Testis (tissue), 3 donors: ENCODE results near the gene OS9. TPM values are rescaled to one million over a fixed set of nuclear protein-coding genes. Genes with fewer than 3 reads are reported as not detected.

ENCODE experiments used
- DNase-seq: peaks from one replicate; pipeline ENCODE4 v3.0.0-alpha.2; 2019
- H3K27ac ChIP-seq, 2 donors: fragments of 200-600 bp; sonication (generic); one replicate each; pipeline ENCODE4 v1.5.1; 2019
- H3K27me3 ChIP-seq: fragments of 200-600 bp; sonication (generic); one replicate; pipeline ENCODE4 v1.5.1; 2019
- H3K36me3 ChIP-seq: fragments of 200-600 bp; sonication (generic); one replicate; pipeline ENCODE4 v1.5.1; 2017; ENCODE audit warnings: low read depth; ENCODE audit errors: missing control alignments
- H3K4me1 ChIP-seq: fragments of 200-600 bp; sonication (generic); one replicate; pipeline ENCODE4 v1.5.1; 2019
- H3K4me3 ChIP-seq, 2 donors: fragments of 200-600 bp; sonication (generic); one replicate each; pipeline ENCODE4 v1.5.1; 2017 to 2019
- H3K9me3 ChIP-seq: fragments of 200-600 bp; sonication (generic); one replicate; pipeline ENCODE4 v1.5.1; 2017
- POLR2A ChIP-seq: fragments of 450-650 bp; IDR thresholded peaks from one replicate; pipeline ENCODE4 v1.6.1; 2017; ENCODE audit warnings: antibody characterized with exemption, mild to moderate bottlenecking, moderate library complexity
- WGBS, 2 donors: methylation state at CpG; one replicate each; pipeline ENCODE4 v1.1.5; 2018; 5-methylcytosine and 5-hydroxymethylcytosine counted together
- intact Hi-C: fragments of 100-400 bp; cut with DNase I; formaldehyde crosslinking; loops from one replicate; pipeline ENCODE4 v1.15.1; 2023; ENCODE audit warnings: low total_unique reads
- microRNA-seq, 2 donors: library from miRNA; unstranded; fragments of <30 nt; microRNA quantifications; one replicate each; pipeline ENCODE4, GENCODE V29; 2016; ENCODE audit warnings: borderline number of aligned reads in 2 of 2, borderline replicate concordance in 1 of 2
- polyA plus RNA-seq: library from polyadenylated mRNA; stranded (reverse); fragments of 350-450 nt; fragmentation: Illumina TruSeq; extraction: RNeasy Lipid Tissue Mini Kit (QIAGEN cat#74804); gene quantifications from one replicate; pipeline ENCODE4 v1.2.3, GENCODE V29; 2014; ENCODE audit warnings: low read depth, low replicate concordance; ENCODE audit not compliant: insufficient read depth
- total RNA-seq, 2 donors: library from RNA; depleted of rRNA; stranded (reverse); fragments of >200 nt; gene quantifications; one replicate each; pipeline ENCODE4 v1.2.3, GENCODE V29; 2016
- TF ChIP-seq, protein P1 (sequence below), 3 experiments: fragments of 450-650 bp in 2 of 3; fragments of 200-600 bp in 1 of 3; sonication (generic) in 1 of 3; IDR thresholded peaks; one replicate each; pipeline ENCODE4 v1.5.1; 2016 to 2019; ENCODE audit warnings: antibody characterized with exemption in 3 of 3, mild to moderate bottlenecking in 2 of 3, moderate library complexity in 1 of 3

The OS9 gene
- total and polyA plus RNA-seq, 3 donors from 2014 or later: 88.1 to 158 (median 121) TPM

GRCh38 chr12:57770734-57771133 is 76.8 kb downstream of the OS9 start:
- Histone ChIP-seq H3K4me1 (peaks cover 17% of the 10 kb centered on the region), H3K36me3 (no peaks in the 10 kb centered on the region), H3K9me3 (no peaks in the 10 kb centered on the region), H3K4me3 (no peak overlapping the region), H3K27me3 (no peaks in the 10 kb centered on the region), H3K27ac (no peak overlapping the region)
- intact Hi-C loops: no loop called here
- WGBS, 2 donors: 58 to 77% methylated on average over 4 of the region's 4 CpGs
- no peak for DNase-seq
- TF ChIP-seq POLR2A: no peak
- TF ChIP-seq, protein P1, sequence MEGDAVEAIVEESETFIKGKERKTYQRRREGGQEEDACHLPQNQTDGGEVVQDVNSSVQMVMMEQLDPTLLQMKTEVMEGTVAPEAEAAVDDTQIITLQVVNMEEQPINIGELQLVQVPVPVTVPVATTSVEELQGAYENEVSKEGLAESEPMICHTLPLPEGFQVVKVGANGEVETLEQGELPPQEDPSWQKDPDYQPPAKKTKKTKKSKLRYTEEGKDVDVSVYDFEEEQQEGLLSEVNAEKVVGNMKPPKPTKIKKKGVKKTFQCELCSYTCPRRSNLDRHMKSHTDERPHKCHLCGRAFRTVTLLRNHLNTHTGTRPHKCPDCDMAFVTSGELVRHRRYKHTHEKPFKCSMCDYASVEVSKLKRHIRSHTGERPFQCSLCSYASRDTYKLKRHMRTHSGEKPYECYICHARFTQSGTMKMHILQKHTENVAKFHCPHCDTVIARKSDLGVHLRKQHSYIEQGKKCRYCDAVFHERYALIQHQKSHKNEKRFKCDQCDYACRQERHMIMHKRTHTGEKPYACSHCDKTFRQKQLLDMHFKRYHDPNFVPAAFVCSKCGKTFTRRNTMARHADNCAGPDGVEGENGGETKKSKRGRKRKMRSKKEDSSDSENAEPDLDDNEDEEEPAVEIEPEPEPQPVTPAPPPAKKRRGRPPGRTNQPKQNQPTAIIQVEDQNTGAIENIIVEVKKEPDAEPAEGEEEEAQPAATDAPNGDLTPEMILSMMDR (IDR thresholded peaks at IDR 0.05): no peak

Small RNA genes within 50 kb of the gene (microRNA-seq; reads per million reads assigned to microRNA genes)
- gene MIR6759: 0 reads per million in 2 donors

Other genes starting within 250 kb of the OS9 start
- gene INHBE, start 238.8 kb upstream of the OS9 start, total RNA-seq: under 1 TPM; 0.24 to 0.25 TPM
- 0.12 TPM for gene INHBE, start 238.8 kb upstream of the OS9 start, polyA plus RNA-seq
- gene GLI1, start 234.3 kb upstream of the OS9 start, total RNA-seq: 10 to 100 TPM in 1 of 2 donors, 1 to 10 TPM in 1; 8.3 to 18.0 TPM
- 9.3 TPM for gene GLI1, start 234.3 kb upstream of the OS9 start, polyA plus RNA-seq
- gene ARHGAP9, start 214.3 kb upstream of the OS9 start, total RNA-seq: 10 to 100 TPM; 24.8 to 29.2 TPM
- 111 TPM for gene ARHGAP9, start 214.3 kb upstream of the OS9 start, polyA plus RNA-seq
- 100 to 1,000 TPM in 1 of 2 donors, 10 to 100 TPM in 1; 90.6 to 105 TPM for gene MARS1, start 206.1 kb upstream of the OS9 start, total RNA-seq
- gene MARS1, start 206.1 kb upstream of the OS9 start, polyA plus RNA-seq: 144 TPM
- gene DDIT3, start 173.6 kb upstream of the OS9 start, total RNA-seq: 10 to 100 TPM; 44.2 to 45.6 TPM
- gene DDIT3, start 173.6 kb upstream of the OS9 start, polyA plus RNA-seq: 63.9 TPM
- gene MBD6, start 171.3 kb upstream of the OS9 start, total RNA-seq: 100 to 1,000 TPM in 1 of 2 donors, 10 to 100 TPM in 1; 84.7 to 130 TPM
- 86.6 TPM for gene MBD6, start 171.3 kb upstream of the OS9 start, polyA plus RNA-seq
- 100 to 1,000 TPM; 109 to 122 TPM for gene DCTN2, start 146.9 kb upstream of the OS9 start, total RNA-seq
- gene DCTN2, start 146.9 kb upstream of the OS9 start, polyA plus RNA-seq: 196 TPM
- gene KIF5A, start 144.1 kb upstream of the OS9 start, total RNA-seq: 1 to 10 TPM; 6.8 to 9.1 TPM
- gene KIF5A, start 144.1 kb upstream of the OS9 start, polyA plus RNA-seq: 8.4 TPM
- 10 to 100 TPM; 47.6 to 54.6 TPM for gene PIP4K2C, start 102.9 kb upstream of the OS9 start, total RNA-seq
- gene PIP4K2C, start 102.9 kb upstream of the OS9 start, polyA plus RNA-seq: 78.0 TPM
- gene DTX3, start 89.3 kb upstream of the OS9 start, total RNA-seq: 10 to 100 TPM; 45.0 to 60.4 TPM
- 37.9 TPM for gene DTX3, start 89.3 kb upstream of the OS9 start, polyA plus RNA-seq
- 10 to 100 TPM; 18.0 to 26.5 TPM for gene ARHGEF25, start 82.7 kb upstream of the OS9 start, total RNA-seq
- gene ARHGEF25, start 82.7 kb upstream of the OS9 start, polyA plus RNA-seq: 18.7 TPM
- gene B4GALNT1, start 60.9 kb upstream of the OS9 start, total RNA-seq: 1 to 10 TPM; 2.3 to 3.2 TPM
- 1.8 TPM for gene B4GALNT1, start 60.9 kb upstream of the OS9 start, polyA plus RNA-seq
- 1 to 10 TPM; 2.7 to 3.2 TPM for gene AGAP2, start 44.6 kb downstream of the OS9 start, total RNA-seq
- 1.9 TPM for gene AGAP2, start 44.6 kb downstream of the OS9 start, polyA plus RNA-seq
- gene TSPAN31, start 50.9 kb downstream of the OS9 start, total RNA-seq: 10 to 100 TPM; 25.4 to 33.0 TPM
- gene TSPAN31, start 50.9 kb downstream of the OS9 start, polyA plus RNA-seq: 30.8 TPM
- 10 to 100 TPM; 47.0 to 73.5 TPM for gene CDK4, start 58.2 kb downstream of the OS9 start, total RNA-seq
- gene CDK4, start 58.2 kb downstream of the OS9 start, polyA plus RNA-seq: 64.4 TPM
- gene MARCHF9, start 61.0 kb downstream of the OS9 start, total RNA-seq: 10 to 100 TPM in 1 of 2 donors, 1 to 10 TPM in 1; 9.2 to 15.1 TPM
- gene MARCHF9, start 61.0 kb downstream of the OS9 start, polyA plus RNA-seq: 8.4 TPM
- 10 to 100 TPM in 1 of 2 donors, 1 to 10 TPM in 1; 3.9 to 30.2 TPM for gene CYP27B1, start 72.9 kb downstream of the OS9 start, total RNA-seq
- gene CYP27B1, start 72.9 kb downstream of the OS9 start, polyA plus RNA-seq: 2.2 TPM
- gene METTL1, start 78.0 kb downstream of the OS9 start, total RNA-seq: 10 to 100 TPM; 16.7 to 22.8 TPM
- gene METTL1, start 78.0 kb downstream of the OS9 start, polyA plus RNA-seq: 28.8 TPM
- 1 to 10 TPM; 8.4 to 8.7 TPM for gene EEF1AKMT3, start 78.5 kb downstream of the OS9 start, total RNA-seq
- 5.5 TPM for gene EEF1AKMT3, start 78.5 kb downstream of the OS9 start, polyA plus RNA-seq
- 10 to 100 TPM; 26.9 to 30.0 TPM for gene TSFM, start 88.7 kb downstream of the OS9 start, total RNA-seq
- 51.2 TPM for gene TSFM, start 88.7 kb downstream of the OS9 start, polyA plus RNA-seq
- gene AVIL, start 124.6 kb downstream of the OS9 start, total RNA-seq: 1 to 10 TPM; 3.1 to 4.4 TPM
- 6.0 TPM for gene AVIL, start 124.6 kb downstream of the OS9 start, polyA plus RNA-seq
- gene CTDSP2, start 152.6 kb downstream of the OS9 start, total RNA-seq: 100 to 1,000 TPM; 103 to 140 TPM
- 123 TPM for gene CTDSP2, start 152.6 kb downstream of the OS9 start, polyA plus RNA-seq
- gene ATP23, start 247.4 kb downstream of the OS9 start, total RNA-seq: 10 to 100 TPM; 53.1 to 76.6 TPM
- 102 TPM for gene ATP23, start 247.4 kb downstream of the OS9 start, polyA plus RNA-seq